Endodermal cell (in vitro differentiated cells): ENCODE results near the gene APBA2. TPM values are rescaled to one million over a fixed set of nuclear protein-coding genes. Genes with fewer than 3 reads are reported as not detected.

Experiments used
- DNase-seq: peaks from one replicate; pipeline ENCODE4 v3.0.0-alpha.2; 2017
- H3K27ac ChIP-seq: 2 replicates; pipeline ENCODE4 v1.5.1; 2013; ENCODE audit warnings: mild to moderate bottlenecking, low read depth, low read length, moderate library complexity
- H3K27me3 ChIP-seq: 2 replicates; pipeline ENCODE4 v1.6.1; 2013; ENCODE audit warnings: mild to moderate bottlenecking, low read length, moderate library complexity; ENCODE audit not compliant: insufficient read depth, control insufficient read depth, poor library complexity, severe bottlenecking
- H3K36me3 ChIP-seq: 2 replicates; pipeline ENCODE4 v1.7.0; 2013; ENCODE audit warnings: mild to moderate bottlenecking, low read length, moderate library complexity; ENCODE audit not compliant: control insufficient read depth, insufficient read depth
- H3K4me1 ChIP-seq: one replicate; pipeline ENCODE4 v1.7.0; 2013; ENCODE audit warnings: low read length; ENCODE audit not compliant: control insufficient read depth, insufficient read depth
- H3K4me3 ChIP-seq: 2 replicates; pipeline ENCODE4 v1.5.1; 2013; ENCODE audit warnings: mild to moderate bottlenecking, low read length, moderate library complexity
- H3K9ac ChIP-seq: 2 replicates; pipeline ENCODE4 v1.6.1; 2013; ENCODE audit warnings: mild to moderate bottlenecking, low read length, moderate library complexity; ENCODE audit not compliant: poor library complexity, severe bottlenecking; ENCODE audit errors: extremely low read depth
- H3K9me3 ChIP-seq: 2 replicates; pipeline ENCODE4 v1.6.1; 2013; ENCODE audit warnings: mild to moderate bottlenecking, low read length, moderate library complexity; ENCODE audit not compliant: control insufficient read depth
- H3K27ac Mint-ChIP-seq: 2 replicates; pipeline ENCODE4 v1.8.0; 2020; ENCODE audit warnings: mixed read lengths
- H3K27me3 Mint-ChIP-seq: 2 replicates; pipeline ENCODE4 v1.8.0; 2021; ENCODE audit warnings: mild to moderate bottlenecking, mixed read lengths; ENCODE audit not compliant: insufficient read depth
- H3K36me3 Mint-ChIP-seq: 2 replicates; pipeline ENCODE4 v1.8.0; 2020; ENCODE audit warnings: low read depth, mixed read lengths
- H3K4me1 Mint-ChIP-seq: 2 replicates; pipeline ENCODE4 v1.8.0; 2020; ENCODE audit warnings: mixed read lengths
- H3K4me3 Mint-ChIP-seq: 2 replicates; pipeline ENCODE4 v1.8.0; 2020; ENCODE audit warnings: mild to moderate bottlenecking, moderate library complexity, mixed read lengths
- H3K9me3 Mint-ChIP-seq: 2 replicates; pipeline ENCODE4 v1.8.0; 2020; ENCODE audit warnings: mild to moderate bottlenecking, mixed read lengths
- CTCF ChIP-seq: fragments of 200-600 bp; sonication (generic); conservative IDR thresholded peaks from 2 replicates; pipeline ENCODE4 v1.5.0; 2021; ENCODE audit warnings: antibody characterized with exemption, mild to moderate bottlenecking
- WGBS, 2 experiments: methylation state at CpG; one replicate each; pipeline versions ENCODE4 v1.1.5 to v1.1.7; 2013; ENCODE audit warnings: missing lambda C conversion rate in 2 of 2, mixed read lengths in 1 of 2; ENCODE audit not compliant: insufficient coverage in 1 of 2, insufficient read length in 1 of 2; 5-methylcytosine and 5-hydroxymethylcytosine counted together
- total RNA-seq, 2 donors: library from RNA; stranded (reverse); fragmentation: NEBNext Ultra II Directional in 1 of 2; extraction: Animal tissue kit (Norgen Biotek cat#: 25700) in 1 of 2; gene quantifications; 2 replicates in 1 of 2; 3 replicates in 1 of 2; pipeline ENCODE4 v1.2.1, GENCODE V29; 2021

Gene APBA2
- total RNA-seq, 2 donors from 2014 or later, result 27.1 to 27.3 TPM

- Histone ChIP-seq H3K9me3 (no peaks in the 10 kb centered on the region), H3K27ac (no peak overlapping the region), H3K9ac (no peak overlapping the region), H3K27me3 (no peaks in the 10 kb centered on the region), H3K4me1 (peaks cover 6% of the 10 kb centered on the region), H3K36me3 (no peaks in the 10 kb centered on the region), H3K4me3 (no peak overlapping the region)
- Mint-ChIP-seq H3K27me3 (no peaks in the 10 kb centered on the region), H3K36me3 (no peaks in the 10 kb centered on the region), H3K27ac (no peak overlapping the region), H3K9me3 (no peaks in the 10 kb centered on the region), H3K4me3 (no peak overlapping the region), H3K4me1 (peaks cover 37% of the 10 kb centered on the region)
- WGBS, 2 experiments, result 94 to 98% methylated on average over 8 to 19 of the region's 19 CpGs
- no peak for DNase-seq
- no peak for TF ChIP-seq CTCF
Observed at GRCh38 chr15:29125382-29126207, 239.8 kb downstream of the APBA2 start.

GRCh38 chr15:29126208-29126536, 240.4 kb downstream of the APBA2 start:
- H3K4me3 ChIP-seq, result no peak overlapping the region
- Mint-ChIP-seq H3K4me1 (peaks cover 42% of the 10 kb centered on the region), H3K36me3 (no peaks in the 10 kb centered on the region), H3K27me3 (no peaks in the 10 kb centered on the region), H3K9me3 (no peaks in the 10 kb centered on the region), H3K4me3 (no peak overlapping the region), H3K27ac (no peak overlapping the region)
- no peaks in the 10 kb centered on the region for H3K27me3 ChIP-seq
- no peaks in the 10 kb centered on the region for H3K9me3 ChIP-seq
- TF ChIP-seq CTCF, result no peak
- H3K27ac ChIP-seq, result no peak overlapping the region
- H3K9ac ChIP-seq, result no peak overlapping the region
- 81 to 88% methylated on average over 11 of the region's 11 CpGs for WGBS, 2 experiments
- no peak for DNase-seq
- no peaks in the 10 kb centered on the region for H3K36me3 ChIP-seq
- H3K4me1 ChIP-seq, result peaks cover 6% of the 10 kb centered on the region

- Histone ChIP-seq H3K9ac (no peak overlapping the region), H3K4me1 (peaks cover 6% of the 10 kb centered on the region), H3K27me3 (no peaks in the 10 kb centered on the region), H3K36me3 (no peaks in the 10 kb centered on the region), H3K27ac (no peak overlapping the region), H3K9me3 (no peaks in the 10 kb centered on the region), H3K4me3 (no peak overlapping the region)
- no peaks in the 10 kb centered on the region for H3K36me3 Mint-ChIP-seq
- no peaks in the 10 kb centered on the region for H3K27me3 Mint-ChIP-seq
- H3K9me3 Mint-ChIP-seq, result no peaks in the 10 kb centered on the region
- TF ChIP-seq CTCF, result peak; percentile 72
- 80 to 89% methylated on average over 8 to 19 of the region's 19 CpGs for WGBS, 2 experiments
- peaks cover 48% of the 10 kb centered on the region for H3K4me1 Mint-ChIP-seq
- no peak overlapping the region for H3K4me3 Mint-ChIP-seq
- DNase-seq, result peak; percentile 82
- no peak overlapping the region for H3K27ac Mint-ChIP-seq
Observed at GRCh38 chr15:29126821-29127461, 241.2 kb downstream of the APBA2 start.
